NCI-H524 treated with DMSO at 0.1 percent for 48 hours (cell line): ENCODE results near the gene CERK.
"Not testable (repeated sequence)": the region's sequence is repeated elsewhere in the genome, so short reads cannot be mapped to it uniquely, and the experiment has no call there.

Source experiments
- DNase-seq: peaks from one replicate; lab custom pipeline; 2025; lab: John Stamatoyannopoulos, UW

Gene CERK

GRCh38 chr22:46646531-46647215 is 91.4 kb downstream of the CERK start:
- DNase-seq = no peak

GRCh38 chr22:46642840-46643480 is 95.1 kb downstream of the CERK start:
- DNase-seq = not testable (repeated sequence)

GRCh38 chr22:46641811-46642266 is 96.2 kb downstream of the CERK start:
- DNase-seq = no peak

GRCh38 chr22:46640293-46641055 is 97.6 kb downstream of the CERK start:
- no peak for DNase-seq

GRCh38 chr22:46639843-46640242 is 98.2 kb downstream of the CERK start:
- DNase-seq = no peak

GRCh38 chr22:46638601-46639431 is 99.2 kb downstream of the CERK start:
- DNase-seq = no peak

- DNase-seq = no peak
These were observed 100.1 kb downstream of the CERK start for GRCh38 chr22:46637711-46638600.

GRCh38 chr22:46636221-46637002 is 101.6 kb downstream of the CERK start:
- DNase-seq = no peak

- DNase-seq = no peak
These were observed 102.3 kb downstream of the CERK start for GRCh38 chr22:46635756-46636155.

- not testable (repeated sequence) for DNase-seq
These were observed 102.9 kb downstream of the CERK start for GRCh38 chr22:46634973-46635685.
